K562 (cell line): ENCODE data around the gene DDX20. TPM values are rescaled to one million over a fixed set of nuclear protein-coding genes. Genes with fewer than 3 reads are reported as not detected.
"Not testable (repeated sequence)": the region's sequence is repeated elsewhere in the genome, so short reads cannot be mapped to it uniquely, and the experiment has no call there.

Source experiments
- ATAC-seq: fragments of 200-7000 bp; cut with Tn5 transposase; 3 replicates; pipeline ENCODE4 v1.9.1; 2020; ENCODE audit warnings: moderate library complexity
- BruUV-seq: library from RNA; stranded (reverse); fragments of 400-500 nt; replicated peaks from 2 replicates; lab custom pipeline; 2021; lab: Mats Ljungman, UMichigan
- CTCF ChIA-PET: fragments of 300-600 bp; formaldehyde crosslinking; extraction: SDS; loops from one replicate; lab custom pipeline; 2021; ENCODE audit warnings: low intra/inter-chr PET ratio; lab: Yijun Ruan, JAX
- POLR2A ChIA-PET: fragments of 300-600, 350-650 bp; sonication (Branson Sonifier 250); formaldehyde crosslinking; extraction: SDS; loops from one replicate; lab custom pipeline; 2021; ENCODE audit warnings: antibody characterized with exemption, inconsistent platforms; lab: Yijun Ruan, JAX
- DNase-seq, 4 experiments: peaks; one replicate each; pipeline versions ENCODE4 v3.0.0 to v3.0.0-alpha.2; 2011 to 2018; ENCODE audit warnings: low spot score in 3 of 4, mixed read lengths in 3 of 4; ENCODE audit errors: extremely low read depth in 1 of 4
- FAIRE-seq: peaks from 2 replicates; lab custom pipeline; 2011; peaks lifted over from hg19 to GRCh38; lab: Jason Lieb, UNC
- H2AFZ ChIP-seq: 2 replicates; pipeline ENCODE4 v1.6.0; 2011; ENCODE audit warnings: low read depth, low read length, control low read depth, inconsistent platforms
- H3K27ac ChIP-seq: fragments of 200-600 bp; 3 replicates; pipeline ENCODE4 v1.8.0; 2011; ENCODE audit warnings: low read depth, mild to moderate bottlenecking, control low read depth, inconsistent platforms, low read length, moderate library complexity, mixed read lengths; ENCODE audit errors: extremely low read depth
- H3K27me3 ChIP-seq, 2 experiments: fragments of 300-600 bp in 1 of 2; 2 replicates in 1 of 2; 3 replicates in 1 of 2; pipeline versions ENCODE4 v1.6.0 to v1.8.0; 2011; ENCODE audit warnings: inconsistent platforms in 2 of 2, low read length in 2 of 2, mild to moderate bottlenecking in 1 of 2, mixed read lengths in 1 of 2, moderate library complexity in 1 of 2; ENCODE audit not compliant: control insufficient read depth in 2 of 2, insufficient read depth in 2 of 2
- H3K36me3 ChIP-seq: fragments of 300-600 bp; 3 replicates; pipeline ENCODE4 v1.8.0; 2011; ENCODE audit warnings: mild to moderate bottlenecking, low read length, inconsistent platforms; ENCODE audit not compliant: control insufficient read depth, insufficient read depth
- H3K4me1 ChIP-seq, 2 experiments: fragments of 200-600 bp in 1 of 2; replicated peaks in 1 of 2; 2 replicates in 1 of 2; 3 replicates in 1 of 2; pipeline versions ENCODE4 v1.5.1 to v1.8.0; 2011; ENCODE audit warnings: inconsistent platforms in 2 of 2, low read length in 2 of 2, mild to moderate bottlenecking in 1 of 2, mixed read lengths in 1 of 2, moderate library complexity in 1 of 2; ENCODE audit not compliant: control insufficient read depth in 2 of 2, insufficient read depth in 2 of 2
- H3K4me2 ChIP-seq: 2 replicates; pipeline ENCODE4 v1.6.1; 2011; ENCODE audit warnings: low read length, control low read depth, inconsistent platforms, mixed read lengths; ENCODE audit not compliant: insufficient read depth
- H3K4me3 ChIP-seq: fragments of 200-600 bp; sonication (generic), shearing (Covaris generic); 2 replicates; pipeline ENCODE4 v1.5.1; 2016; ENCODE audit warnings: control low read depth, inconsistent platforms
- H3K79me2 ChIP-seq: fragments of 200-600 bp; 3 replicates; pipeline ENCODE4 v1.8.0; 2011; ENCODE audit warnings: low read length, inconsistent platforms; ENCODE audit not compliant: control insufficient read depth, insufficient read depth
- H3K9ac ChIP-seq, 2 experiments: 2 replicates each; pipeline versions ENCODE4 v1.6.0 to v1.6.1; 2011; ENCODE audit warnings: low read depth in 2 of 2, low read length in 2 of 2, control low read depth in 1 of 2, inconsistent platforms in 1 of 2, mild to moderate bottlenecking in 1 of 2, mixed read lengths in 1 of 2; ENCODE audit not compliant: insufficient read depth in 1 of 2
- H3K9me1 ChIP-seq: one replicate; pipeline ENCODE4 v1.6.0; 2011; ENCODE audit warnings: inconsistent platforms, mild to moderate bottlenecking, low read length, moderate library complexity; ENCODE audit not compliant: control insufficient read depth, insufficient read depth
- H3K9me3 ChIP-seq: replicated peaks from 2 replicates; pipeline ENCODE4 v1.5.1; 2011; ENCODE audit warnings: low read depth, low read length, inconsistent platforms; ENCODE audit not compliant: control insufficient read depth, insufficient read depth
- H4K20me1 ChIP-seq: replicated peaks from 2 replicates; pipeline ENCODE4 v1.6.1; 2011; ENCODE audit warnings: low read length, inconsistent platforms, mixed read lengths; ENCODE audit not compliant: control insufficient read depth, insufficient read depth
- RFX1 ChIP-seq: fragments of 450-650 bp; IDR thresholded peaks from 2 replicates; pipeline ENCODE4 v1.6.1; 2016; ENCODE audit warnings: mild to moderate bottlenecking, moderate library complexity
- ZFP30 ChIP-seq: fragments of 250-450 bp; sonication (Bioruptor Pico); IDR thresholded peaks from 2 replicates; pipeline ENCODE4 v1.8.0; 2022; ENCODE audit warnings: moderate library complexity, mild to moderate bottlenecking, inconsistent platforms, borderline replicate concordance
- WGBS: fragments of 100-300 bp; shearing (Covaris generic); methylation state at CpG from one replicate; pipeline ENCODE4 v1.1.6; 2016; ENCODE audit warnings: low coverage, mixed read lengths; ENCODE audit not compliant: insufficient coverage; ENCODE audit errors: missing lambda C conversion rate; 5-methylcytosine and 5-hydroxymethylcytosine counted together
- in situ Hi-C: fragments of 300-500 bp; cut with MboI; formaldehyde crosslinking; loops from 4 replicates; pipeline ENCODE4 v1.15.0; 2018; ENCODE audit warnings: inconsistent platforms, mixed read lengths
- intact Hi-C: fragments of 100-400 bp; cut with micrococcal nuclease; formaldehyde crosslinking; loops from 2 replicates; pipeline ENCODE4 v1.14.2; 2022
- polyA plus RNA-seq, 8 experiments: library from polyadenylated mRNA; depleted of rRNA in 4 of 8; stranded (reverse) in 5 of 8; unstranded in 3 of 8; fragments of >200 nt; fragmentation: Nextera tagmentation in 2 of 8; fragmentation: Illumina TruSeq in 1 of 8; extraction: Ambion mirVana in 2 of 8; extraction: Trizol in 1 of 8; gene quantifications; 2 replicates each; pipeline versions ENCODE4 v1.2.1 to v1.2.3, GENCODE V29; 2011 to 2014; ENCODE audit warnings: inconsistent platforms in 1 of 8, missing spikeins in 1 of 8
- total RNA-seq, 7 experiments: library from RNA; depleted of rRNA in 6 of 7; stranded (reverse); fragments of >200 nt in 6 of 7; fragmentation: Illumina TruSeq in 2 of 7; extraction: Trizol in 2 of 7; gene quantifications; 2 replicates each; pipeline versions ENCODE4 v1.2.1 to v1.2.3, GENCODE V29; 2011 to 2021; ENCODE audit warnings: low replicate concordance in 1 of 7

DDX20 gene
- total and polyA plus RNA-seq, 9 of the 15 experiments (the other 6 are each of a cell fraction or from before 2014, with no cell fraction given): 8.3 to 33.4 (median 24.5) TPM

DNA sequence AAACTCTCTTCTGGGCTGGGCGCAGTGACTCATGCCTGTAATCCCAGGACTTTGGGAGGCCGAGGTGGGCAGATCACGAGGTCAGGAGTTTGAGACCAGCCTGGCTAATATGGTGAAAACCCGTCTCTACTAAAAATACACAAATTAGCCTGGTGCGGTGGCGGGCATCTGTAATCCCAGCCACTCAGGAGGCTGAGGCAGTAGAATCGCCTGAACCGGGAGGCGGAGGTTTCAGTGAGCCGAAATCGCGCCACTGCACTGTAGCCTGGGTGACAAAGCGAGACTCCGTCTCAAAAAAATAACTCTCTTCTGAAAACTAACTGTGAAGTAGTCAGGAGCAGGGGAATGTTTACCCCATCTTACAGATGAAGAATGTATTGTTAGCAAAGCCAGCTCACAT, 13.4 kb upstream of the DDX20 start:
- BruUV-seq, H4K20me1 ChIP-seq, H3K9me1 ChIP-seq, H3K27ac ChIP-seq, H3K9me3 ChIP-seq, DNase-seq, H3K36me3 ChIP-seq, H3K9ac ChIP-seq, H3K79me2 ChIP-seq, H2AFZ ChIP-seq, H3K4me2 ChIP-seq, in situ Hi-C loops, H3K4me3 ChIP-seq, ATAC-seq, FAIRE-seq, intact Hi-C loops: not testable (repeated sequence)
- Histone ChIP-seq H3K4me1 (peaks cover 18 to 28% of the 10 kb centered on the region in 2 experiments; a peak in 4 of 5 replicates), H3K27me3 (peaks cover 19 to 72% of the 10 kb centered on the region in 2 experiments)
- CTCF ChIA-PET: interaction anchor here (0.6 kb wide), 1 partner anchor 117 kb away, joined by 3 read pairs; no protein-coding TSS in a partner anchor
- WGBS: 40% methylated on average over 14 of the region's 14 CpGs
- POLR2A ChIA-PET: interaction anchor here (0.6 kb wide), 1 partner anchor 228 kb away, joined by 3 read pairs; no protein-coding TSS in a partner anchor

DNA sequence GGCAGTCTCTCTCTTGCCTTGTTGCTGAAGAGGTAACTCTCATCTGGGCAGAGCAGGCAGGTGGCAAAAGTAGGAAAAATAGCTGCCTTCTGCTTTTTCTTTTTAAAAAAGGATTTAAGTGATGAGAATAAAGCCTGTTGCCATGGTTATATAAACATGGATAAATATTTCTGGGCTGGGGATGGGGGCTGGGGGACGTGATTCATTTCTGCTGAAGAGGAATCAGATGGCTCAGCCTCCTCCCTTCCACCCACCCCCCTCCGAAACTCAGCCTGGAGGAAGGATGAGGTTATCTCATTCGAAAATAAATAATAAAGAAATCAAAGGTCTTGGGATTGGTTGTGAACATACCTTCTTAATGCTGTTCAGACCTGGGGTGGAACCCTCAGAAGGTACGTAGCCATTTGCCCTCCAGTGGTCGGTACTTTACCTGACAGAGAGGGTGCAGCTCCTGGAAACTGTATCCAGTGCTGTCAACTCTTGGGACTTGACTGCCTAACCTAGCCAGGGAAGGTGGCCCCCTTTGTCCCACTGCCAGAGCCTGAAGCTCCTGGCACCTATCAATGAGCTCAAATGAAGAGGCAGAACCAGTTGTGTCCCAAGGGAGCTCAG, 12.7 kb upstream of the DDX20 start:
- Histone ChIP-seq H2AFZ (no peak overlapping the region), H4K20me1 (peaks cover 3% of the 10 kb centered on the region; the same call in 1 of the 2 replicates), H3K27ac (no peak overlapping the region), H3K4me3 (no peak overlapping the region), H3K4me1 (peaks cover 18 to 25% of the 10 kb centered on the region in 2 experiments; a peak in 4 of 5 replicates), H3K27me3 (peaks cover 15 to 64% of the 10 kb centered on the region in 2 experiments), H3K36me3 (no peaks in the 10 kb centered on the region), H3K9me3 (no peaks in the 10 kb centered on the region), H3K79me2 (no peaks in the 10 kb centered on the region), H3K9ac (no peak overlapping the region), H3K9me1 (no peaks in the 10 kb centered on the region), H3K4me2 (no peak overlapping the region)
- TF ChIP-seq ZFP30 (CRISPR knock-in tag) (no peak), RFX1 (peak; percentile 66)
- intact Hi-C loops: no loop called here
- ChIA-PET CTCF (interaction anchor here (0.6 to 1.3 kb wide), 2 partner anchors 28 to 118 kb away, joined by 3 to 4 read pairs; no protein-coding TSS in a partner anchor), POLR2A (interaction anchor here (0.6 kb wide), 1 partner anchor 228 kb away, joined by 3 read pairs; no protein-coding TSS in a partner anchor)
- ATAC-seq (no peak), FAIRE-seq (no peak), DNase-seq (no peak)
- in situ Hi-C loops: no loop called here
- 7% methylated on average over 5 of the region's 5 CpGs for WGBS
- BruUV-seq: no TSS peak
